Breast epithelium (tissue), 4 donors: Measurements from ENCODE around the gene SF3B5. TPM values are rescaled to one million over a fixed set of nuclear protein-coding genes. Genes with fewer than 3 reads are reported as not detected.

Experiments
- DNase-seq, 2 donors: peaks; one replicate each; pipeline ENCODE4 v3.0.0-alpha.2; 2019; ENCODE audit warnings: low spot score in 2 of 2
- H3K27ac ChIP-seq, 2 donors: fragments of 200-600 bp; sonication (generic) in 1 of 2; one replicate each; pipeline ENCODE4 v1.5.1; 2016 to 2019; ENCODE audit warnings: mild to moderate bottlenecking in 1 of 2
- H3K27me3 ChIP-seq, 2 donors: fragments of 200-600 bp; sonication (generic) in 1 of 2; one replicate each; pipeline versions ENCODE4 v1.5.1 to v1.6.0; 2017 to 2019; ENCODE audit warnings: control low read depth in 1 of 2, mild to moderate bottlenecking in 1 of 2
- H3K36me3 ChIP-seq: fragments of 200-600 bp; one replicate; pipeline ENCODE4 v1.5.1; 2019
- H3K4me1 ChIP-seq, 2 donors: fragments of 200-600 bp; sonication (generic); one replicate each; pipeline ENCODE4 v1.5.1; 2016 to 2019; ENCODE audit warnings: control low read depth in 1 of 2
- H3K4me3 ChIP-seq, 3 donors: fragments of 200-600 bp; sonication (generic); 1 replicate in 2 of 3; 2 replicates in 1 of 3; pipeline ENCODE4 v1.5.1; 2016 to 2019; ENCODE audit warnings: mild to moderate bottlenecking in 3 of 3, moderate library complexity in 2 of 3
- H3K9me3 ChIP-seq, 2 donors: fragments of 200-600 bp; sonication (generic) in 1 of 2; one replicate each; pipeline ENCODE4 v1.5.1; 2016 to 2019; ENCODE audit warnings: control low read depth in 1 of 2
- POLR2A ChIP-seq: fragments of 450-650 bp; IDR thresholded peaks from one replicate; pipeline ENCODE4 v1.6.1; 2016; ENCODE audit warnings: antibody characterized with exemption, mild to moderate bottlenecking, moderate library complexity
- POLR2AphosphoS5 ChIP-seq, 3 donors: sonication (generic); formaldehyde crosslinking; IDR thresholded peaks; one replicate each; pipeline ENCODE4 v1.6.1; 2017; ENCODE audit warnings: antibody characterized with exemption in 3 of 3
- intact Hi-C: fragments of 100-400 bp; cut with DNase I; formaldehyde crosslinking; loops from one replicate; pipeline ENCODE4 v1.15.1; 2023; ENCODE audit warnings: low total_unique reads
- total RNA-seq, 3 donors: library from RNA; depleted of rRNA; stranded (reverse); fragments of >200 nt; gene quantifications; one replicate each; pipeline ENCODE4 v1.1.0, GENCODE V29; 2016
- TF ChIP-seq, protein P1 (sequence below), 3 donors: fragments of 450-650 bp; IDR thresholded peaks; one replicate each; pipeline ENCODE4 v1.5.1; 2016 to 2017; ENCODE audit warnings: antibody characterized with exemption in 3 of 3, mild to moderate bottlenecking in 3 of 3, moderate library complexity in 3 of 3

SF3B5 gene
- total RNA-seq, 3 donors from 2014 or later: 122 to 176 (median 155) TPM

- peak overlapping the region; percentile 94 to 97 for H3K27ac ChIP-seq
- TF ChIP-seq, protein P1, sequence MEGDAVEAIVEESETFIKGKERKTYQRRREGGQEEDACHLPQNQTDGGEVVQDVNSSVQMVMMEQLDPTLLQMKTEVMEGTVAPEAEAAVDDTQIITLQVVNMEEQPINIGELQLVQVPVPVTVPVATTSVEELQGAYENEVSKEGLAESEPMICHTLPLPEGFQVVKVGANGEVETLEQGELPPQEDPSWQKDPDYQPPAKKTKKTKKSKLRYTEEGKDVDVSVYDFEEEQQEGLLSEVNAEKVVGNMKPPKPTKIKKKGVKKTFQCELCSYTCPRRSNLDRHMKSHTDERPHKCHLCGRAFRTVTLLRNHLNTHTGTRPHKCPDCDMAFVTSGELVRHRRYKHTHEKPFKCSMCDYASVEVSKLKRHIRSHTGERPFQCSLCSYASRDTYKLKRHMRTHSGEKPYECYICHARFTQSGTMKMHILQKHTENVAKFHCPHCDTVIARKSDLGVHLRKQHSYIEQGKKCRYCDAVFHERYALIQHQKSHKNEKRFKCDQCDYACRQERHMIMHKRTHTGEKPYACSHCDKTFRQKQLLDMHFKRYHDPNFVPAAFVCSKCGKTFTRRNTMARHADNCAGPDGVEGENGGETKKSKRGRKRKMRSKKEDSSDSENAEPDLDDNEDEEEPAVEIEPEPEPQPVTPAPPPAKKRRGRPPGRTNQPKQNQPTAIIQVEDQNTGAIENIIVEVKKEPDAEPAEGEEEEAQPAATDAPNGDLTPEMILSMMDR (IDR thresholded peaks at IDR 0.05): no peak
- no peak for TF ChIP-seq POLR2AphosphoS5 (IDR thresholded peaks at IDR 0.05)
- TF ChIP-seq POLR2A: no peak
- H3K36me3 ChIP-seq: no peaks in the 10 kb centered on the region
- H3K27me3 ChIP-seq: no peaks in the 10 kb centered on the region
- H3K9me3 ChIP-seq: no peaks in the 10 kb centered on the region
- DNase-seq: no peak
- H3K4me3 ChIP-seq: peak overlapping the region; percentile 76 to 100 (median 91)
- H3K4me1 ChIP-seq: peaks cover 4 to 6% of the 10 kb centered on the region in 2 donors
- intact Hi-C loops: no loop called here
These were observed 641 bp downstream of the SF3B5 start for GRCh38 chr6:144094731-144095133.

GRCh38 chr6:144093658-144094057 is 1.7 kb downstream of the SF3B5 start:
- Histone ChIP-seq H3K27me3 (no peaks in the 10 kb centered on the region), H3K9me3 (no peaks in the 10 kb centered on the region), H3K4me1 (peaks cover 4 to 6% of the 10 kb centered on the region in 2 donors), H3K27ac (no peak overlapping the region), H3K4me3 (peak overlapping the region in 1 of 3 donors; percentile 100), H3K36me3 (no peaks in the 10 kb centered on the region)
- TF ChIP-seq, protein P1 (IDR thresholded peaks at IDR 0.05): no peak
- TF ChIP-seq POLR2AphosphoS5 (IDR thresholded peaks at IDR 0.05) (no peak), POLR2A (no peak)
- intact Hi-C loops: no loop called here
- no peak for DNase-seq

- intact Hi-C loops: no loop called here
- DNase-seq: no peak
- Histone ChIP-seq H3K4me1 (peaks cover 4 to 6% of the 10 kb centered on the region in 2 donors), H3K36me3 (no peaks in the 10 kb centered on the region), H3K4me3 (no peak overlapping the region), H3K27me3 (no peaks in the 10 kb centered on the region), H3K27ac (no peak overlapping the region), H3K9me3 (no peaks in the 10 kb centered on the region)
- TF ChIP-seq POLR2A: no peak
These were observed 2.1 kb downstream of the SF3B5 start for GRCh38 chr6:144093236-144093635.

GRCh38 chr6:144090384-144090783 is 5.0 kb downstream of the SF3B5 start:
- TF ChIP-seq POLR2A (no peak), POLR2AphosphoS5 (IDR thresholded peaks at IDR 0.05) (no peak)
- TF ChIP-seq, protein P1 (IDR thresholded peaks at IDR 0.05): no peak
- no peaks in the 10 kb centered on the region for H3K36me3 ChIP-seq
- H3K9me3 ChIP-seq: no peaks in the 10 kb centered on the region
- intact Hi-C loops: no loop called here
- no peak overlapping the region for H3K27ac ChIP-seq
- H3K4me3 ChIP-seq: no peak overlapping the region
- no peaks in the 10 kb centered on the region for H3K27me3 ChIP-seq
- DNase-seq: no peak
- peaks cover 4 to 6% of the 10 kb centered on the region in 2 donors for H3K4me1 ChIP-seq

DNA sequence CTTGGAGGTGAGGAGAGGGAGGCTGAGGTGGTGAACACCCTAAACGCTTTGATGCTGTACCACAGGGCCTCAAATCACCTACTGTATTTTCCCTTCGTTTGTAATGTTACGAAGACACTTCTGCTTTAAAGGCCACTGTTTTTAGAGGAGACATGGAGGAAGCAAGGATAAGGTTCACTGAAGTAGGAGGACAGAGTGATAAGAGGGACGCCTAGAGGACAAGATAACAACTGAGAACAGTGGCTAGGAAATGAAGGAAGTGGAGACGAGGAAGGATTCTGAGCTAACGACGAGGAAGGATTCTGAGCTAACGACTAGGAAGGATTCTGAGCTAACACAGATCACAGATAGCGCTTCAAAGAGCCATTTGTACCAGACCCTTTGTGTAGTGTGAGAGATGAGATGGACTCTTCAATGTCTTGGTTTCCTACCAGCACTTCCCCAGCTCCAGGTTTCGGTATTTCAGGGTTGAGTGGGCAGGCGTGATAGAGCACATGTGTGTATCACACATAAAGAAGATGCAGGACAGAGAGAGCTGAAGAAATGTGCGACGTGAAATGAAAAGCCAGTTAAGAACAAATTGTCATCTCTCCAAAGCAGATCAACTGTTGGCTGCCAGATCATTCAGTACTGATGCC is 7.5 kb downstream of the SF3B5 start:
- Histone ChIP-seq H3K36me3 (no peaks in the 10 kb centered on the region), H3K4me1 (no peaks in the 10 kb centered on the region), H3K9me3 (no peaks in the 10 kb centered on the region), H3K27ac (no peak overlapping the region), H3K4me3 (no peak overlapping the region), H3K27me3 (no peaks in the 10 kb centered on the region)
- intact Hi-C loops: no loop called here
- no peak for TF ChIP-seq POLR2AphosphoS5 (IDR thresholded peaks at IDR 0.05)
- TF ChIP-seq, protein P1 (IDR thresholded peaks at IDR 0.05): no peak
- no peak for TF ChIP-seq POLR2A
- no peak for DNase-seq
